HG02981 (cell line): ENCODE measurements around the gene ZBTB25.
"Not testable (repeated sequence)": the region's sequence is repeated elsewhere in the genome, so short reads cannot be mapped to it uniquely, and the experiment has no call there.

Experiments used
- ATAC-seq: cut with Tn5 transposase; IDR thresholded peaks from one replicate; pipeline ENCODE4 v1.9.1; 2021; ENCODE audit warnings: mild to moderate bottlenecking, moderate library complexity; ENCODE audit not compliant: unreplicated experiment

Gene ZBTB25

DNA sequence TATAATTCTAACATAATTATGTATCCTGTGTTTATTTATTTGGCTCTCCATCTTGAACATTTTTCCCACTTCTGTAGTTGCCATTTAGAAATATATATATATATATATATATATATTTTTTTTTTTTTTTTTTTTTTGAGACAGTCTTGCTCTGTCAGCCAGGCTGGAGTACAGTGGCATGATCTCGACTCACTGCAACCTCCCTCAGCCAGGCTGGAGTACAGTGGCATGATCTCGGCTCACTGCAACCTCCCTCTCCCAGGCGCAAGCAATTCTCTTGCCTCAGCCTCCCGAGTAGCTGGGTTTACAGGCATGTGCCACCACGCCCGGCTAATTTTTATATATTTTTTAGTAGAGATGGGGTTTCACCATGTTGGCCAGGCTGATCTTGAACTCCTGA, 14.0 kb upstream of the ZBTB25 start:
- not testable (repeated sequence) for ATAC-seq

DNA sequence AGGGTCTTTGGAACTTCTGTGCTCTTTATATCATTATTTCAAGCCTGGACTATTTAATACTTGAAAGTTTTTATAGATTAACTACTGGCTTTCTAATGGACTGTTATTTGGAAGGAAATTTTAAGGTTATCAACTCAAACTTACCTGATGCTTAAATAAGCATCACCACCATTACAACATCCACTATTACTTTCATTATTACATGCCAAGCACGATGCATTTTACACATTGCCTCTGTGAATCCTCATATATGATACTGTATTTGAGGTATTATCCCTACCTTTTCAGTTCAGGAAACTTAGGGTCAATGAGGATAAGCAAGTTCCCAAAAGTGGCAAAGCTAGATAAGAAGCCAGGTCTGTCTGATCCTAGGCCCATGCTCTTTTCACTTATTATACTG, 13.3 kb upstream of the ZBTB25 start:
- no peak for ATAC-seq

DNA sequence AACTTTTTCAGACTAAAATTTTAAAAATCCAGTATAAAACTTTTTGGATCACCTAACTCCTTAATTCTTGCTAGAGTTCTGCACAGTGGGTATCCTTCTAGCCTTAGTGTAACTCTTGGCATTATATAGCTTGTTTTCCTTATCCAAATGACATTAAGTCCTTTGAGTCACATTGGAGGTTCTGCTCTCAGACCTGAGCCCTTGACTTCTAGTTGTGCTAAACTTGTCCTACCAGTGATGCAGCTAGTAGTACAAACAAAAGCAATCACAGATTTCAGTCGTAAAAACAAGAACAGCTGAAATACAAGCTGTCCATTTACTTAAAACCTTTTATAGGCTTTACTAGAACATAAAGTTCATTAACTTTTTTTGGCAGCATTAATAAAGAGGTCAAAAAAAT, 11.4 kb upstream of the ZBTB25 start:
- ATAC-seq: no peak

DNA sequence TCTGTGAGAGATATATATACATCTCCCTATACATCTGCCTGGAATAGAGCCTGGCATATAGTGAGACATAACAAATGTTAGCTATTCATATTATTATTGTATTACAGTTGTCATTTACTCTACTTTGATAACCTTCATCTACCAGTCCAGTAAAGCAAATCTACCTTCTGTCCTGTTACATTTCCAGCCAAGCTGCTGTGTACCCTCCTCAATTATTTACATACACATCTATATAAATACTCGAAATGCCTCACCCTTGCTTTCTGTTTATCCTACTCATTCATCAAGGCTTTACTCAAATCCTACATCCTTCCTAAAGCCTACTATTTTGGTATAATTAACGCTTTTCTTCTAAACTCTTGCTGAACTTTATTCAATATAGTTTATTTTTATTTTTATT, 9.6 kb upstream of the ZBTB25 start:
- ATAC-seq: no peak

DNA sequence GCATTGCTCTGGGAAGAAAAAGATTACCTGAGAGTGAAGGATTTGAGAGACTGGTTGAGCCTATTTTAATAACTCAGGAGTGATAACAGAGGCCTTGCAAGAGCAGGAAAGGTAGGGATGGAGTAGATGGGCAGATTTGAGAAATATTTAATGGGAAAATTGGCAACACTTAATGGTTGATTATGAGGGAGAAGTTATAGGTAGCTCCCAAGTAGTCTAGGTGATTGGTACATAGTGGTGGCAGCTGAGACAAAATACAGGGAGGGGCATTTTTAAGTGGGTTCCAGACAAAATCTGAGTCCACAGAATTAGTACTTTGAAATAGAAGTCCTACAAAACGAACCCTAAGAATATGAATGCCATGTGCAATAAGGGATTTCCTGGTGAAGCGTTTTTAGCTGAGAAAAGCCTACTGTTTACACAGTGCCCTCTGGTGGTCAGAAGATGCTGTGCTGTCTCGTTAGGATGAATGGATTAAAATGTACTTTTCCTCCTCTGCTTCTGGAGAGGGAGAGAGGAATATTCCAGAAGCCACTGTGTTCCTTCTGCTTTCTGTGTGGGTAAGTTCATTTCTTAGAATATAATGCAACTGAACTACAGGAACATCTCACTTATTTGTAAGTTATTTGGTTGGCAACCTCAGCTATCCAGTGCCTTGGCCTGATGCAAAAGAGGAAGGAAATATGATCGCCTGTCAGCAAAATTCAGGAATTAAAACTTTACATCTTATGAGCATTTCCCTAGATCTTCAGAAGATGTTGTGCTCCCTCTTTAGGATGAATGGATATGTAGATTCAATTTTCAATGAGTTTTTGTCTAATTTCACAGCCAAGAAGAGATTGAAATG, 7.4 kb upstream of the ZBTB25 start:
- ATAC-seq: no peak

DNA sequence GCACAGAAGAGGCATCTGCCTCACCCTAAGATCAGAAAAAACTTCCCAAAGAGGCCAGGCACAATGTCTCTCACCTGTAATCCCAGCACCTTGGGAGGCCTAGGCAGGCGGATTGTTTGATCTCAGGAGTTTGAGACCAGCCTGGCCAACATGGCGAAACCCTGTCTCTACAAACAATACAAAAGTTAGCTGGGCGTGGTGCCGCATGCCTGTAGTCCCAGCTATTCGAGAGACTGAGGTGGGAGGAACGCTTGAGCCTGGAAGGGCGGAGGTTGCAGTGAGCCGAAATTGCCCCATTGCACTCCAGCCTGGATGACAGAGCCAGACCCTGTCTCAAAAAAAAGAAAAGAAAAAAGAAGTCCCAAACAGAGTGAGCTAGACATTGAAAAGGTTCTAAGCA, 5.4 kb upstream of the ZBTB25 start:
- ATAC-seq: no peak

DNA sequence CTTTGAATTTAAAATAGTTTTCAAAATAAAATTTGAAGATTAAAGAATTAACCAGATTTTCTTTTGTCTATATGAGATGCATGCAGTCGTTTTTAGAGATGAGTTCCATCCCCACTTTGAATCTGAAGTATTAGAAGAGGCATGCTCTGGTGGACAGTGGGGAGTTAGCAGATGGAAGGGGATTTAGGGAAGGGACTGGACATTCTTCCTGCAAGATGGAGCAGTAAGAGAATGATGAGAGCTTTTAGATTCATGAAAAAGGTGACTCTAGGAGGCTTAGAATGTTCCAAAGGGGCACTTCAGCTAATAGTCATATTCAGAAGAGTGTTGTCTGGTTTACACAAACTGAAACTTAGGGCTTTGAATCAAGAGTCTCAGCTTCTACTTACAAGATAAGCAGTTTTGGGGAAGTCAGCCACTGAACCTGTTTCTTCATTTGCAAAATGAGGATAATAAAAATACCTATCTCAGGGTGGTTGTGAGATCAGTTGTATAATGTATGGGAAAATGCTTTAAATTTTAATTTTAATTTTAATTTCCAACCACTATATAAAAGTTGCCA, 4.7 kb upstream of the ZBTB25 start:
- ATAC-seq: no peak

DNA sequence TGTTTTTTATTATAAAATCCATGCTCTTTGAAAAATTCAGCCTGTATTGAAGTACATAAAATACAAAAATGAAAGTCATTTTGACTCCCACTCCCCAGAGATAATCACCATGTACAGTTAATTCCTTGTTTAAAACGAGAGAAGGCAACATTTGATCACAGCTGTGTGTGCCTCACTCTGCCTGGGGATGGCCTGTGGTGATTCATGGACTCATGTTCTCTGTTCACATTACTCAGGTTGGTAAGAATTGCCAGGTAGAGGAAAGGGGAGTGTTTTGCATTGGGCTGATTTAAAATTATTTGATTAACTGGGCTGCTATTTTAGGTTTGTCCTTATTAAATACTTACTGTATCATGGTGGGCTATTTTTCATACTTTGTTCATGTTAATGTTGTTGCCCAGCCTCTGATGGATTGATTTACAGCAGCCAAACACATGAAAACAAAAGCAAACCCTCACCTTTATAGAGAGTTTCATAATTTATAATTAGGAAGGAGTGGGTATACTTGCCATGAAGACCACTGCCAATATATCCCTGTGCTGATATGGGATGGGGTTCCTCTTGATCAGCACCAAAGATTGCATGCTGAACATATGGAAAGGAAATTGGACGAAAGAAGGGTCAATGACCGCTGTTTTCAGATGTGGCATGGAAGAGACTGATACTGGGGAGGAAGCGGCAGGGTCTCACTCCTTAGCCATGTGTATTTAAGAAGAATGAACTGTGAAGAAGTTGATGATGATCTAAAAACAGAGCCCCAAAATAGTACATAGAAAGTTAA, 3.9 kb upstream of the ZBTB25 start:
- no peak for ATAC-seq

DNA sequence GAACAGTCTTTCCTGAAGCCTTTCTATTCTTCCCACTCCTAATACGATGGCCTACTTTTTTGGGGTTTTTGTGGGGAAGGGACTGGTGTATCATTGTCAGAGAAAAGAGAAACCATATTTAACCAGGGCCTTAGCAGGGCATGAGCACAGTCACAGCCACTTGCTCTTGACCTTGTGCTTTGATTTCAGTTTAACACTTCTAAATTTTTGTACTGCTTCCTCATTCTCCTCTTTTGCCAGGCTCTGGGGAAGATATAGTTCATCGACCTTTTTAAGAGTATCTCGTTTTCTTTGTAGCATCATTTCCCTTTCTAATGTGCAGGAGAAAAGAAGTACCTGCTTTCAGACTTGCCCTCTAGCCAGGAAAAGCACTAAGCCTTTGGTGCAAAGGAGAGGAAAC, 3.1 kb upstream of the ZBTB25 start:
- ATAC-seq: no peak

DNA sequence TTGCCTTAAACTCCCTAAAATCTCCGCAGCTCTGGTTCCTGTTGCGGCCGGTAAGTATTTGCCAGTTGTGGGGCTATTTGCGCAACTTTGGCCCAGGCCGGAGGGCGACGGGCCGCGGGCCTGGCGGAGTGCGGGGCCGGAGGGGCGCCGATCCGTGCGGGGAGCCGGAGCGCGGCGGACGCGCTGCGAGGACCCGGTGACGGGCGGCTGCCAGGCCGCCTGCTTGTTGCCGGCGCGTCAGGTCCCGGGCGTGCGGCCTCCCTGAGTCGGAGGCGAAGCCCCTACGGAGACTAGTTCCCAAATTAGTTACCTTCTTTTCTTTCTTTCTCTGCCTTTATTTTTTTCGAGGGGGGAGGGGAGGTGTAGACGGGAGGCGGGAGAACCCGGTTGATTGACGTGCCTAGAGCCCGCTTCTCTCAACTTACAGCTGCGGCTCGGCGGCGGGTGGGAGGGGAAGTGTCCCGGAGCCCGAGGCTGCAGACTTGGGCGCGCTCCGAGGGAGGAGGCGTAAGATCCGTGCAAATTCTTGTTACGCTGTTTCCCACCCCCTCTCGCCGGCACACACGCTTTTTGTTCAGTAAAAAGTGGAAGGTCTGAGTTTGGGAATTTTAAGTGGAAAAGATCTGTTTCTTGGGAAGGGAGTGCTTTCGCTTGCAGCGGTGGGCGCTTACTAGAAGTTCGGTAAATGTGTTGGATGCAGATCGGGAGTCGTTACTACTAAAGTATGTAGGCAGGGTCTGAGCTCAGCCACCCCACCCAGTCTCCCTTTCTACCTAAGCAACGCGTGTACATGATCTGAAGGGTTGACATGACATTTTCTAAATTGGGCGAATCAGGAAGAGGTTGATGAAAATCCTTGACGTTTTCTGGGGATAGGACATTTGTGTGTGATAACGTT, 1.5 kb upstream of the ZBTB25 start:
- peak; percentile 21 for ATAC-seq

DNA sequence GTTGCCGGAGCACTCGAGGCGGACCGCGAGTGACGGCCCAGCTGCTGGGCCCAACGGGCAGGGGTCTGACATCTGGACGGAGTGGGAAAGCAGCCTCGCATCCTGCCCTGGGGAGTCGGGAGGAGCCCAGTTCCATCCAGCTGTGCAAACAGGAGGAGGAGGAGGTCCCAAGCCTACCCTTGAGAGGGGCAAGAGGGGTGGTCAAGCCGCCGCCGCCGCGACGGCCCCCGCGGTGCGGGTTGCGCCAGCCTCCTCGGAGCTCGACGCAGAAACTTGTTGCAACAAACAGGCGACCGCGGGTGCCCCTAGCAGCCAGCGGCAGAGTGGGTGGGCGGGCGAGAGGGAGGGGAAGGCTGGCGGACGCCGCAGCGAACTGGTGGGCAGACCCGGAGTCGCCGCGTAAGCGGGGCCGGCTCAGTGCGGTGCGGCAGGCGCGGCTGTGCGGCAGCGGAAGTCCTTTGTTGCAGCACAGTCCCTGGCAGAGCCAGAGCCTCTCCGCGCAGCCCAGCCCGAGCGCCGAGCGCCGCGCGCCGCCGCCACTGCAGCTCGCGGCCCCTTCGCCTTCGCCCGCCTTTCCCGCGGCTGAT, 765 bp upstream of the ZBTB25 start, which contains the start of gene ZBTB1:
Gene ZBTB1 (plus strand): TSS at position 461 of the 587 bp plus-strand sequence. CDS start 16,735 bp downstream, outside the sequence.
- ATAC-seq: peak; percentile 18

DNA sequence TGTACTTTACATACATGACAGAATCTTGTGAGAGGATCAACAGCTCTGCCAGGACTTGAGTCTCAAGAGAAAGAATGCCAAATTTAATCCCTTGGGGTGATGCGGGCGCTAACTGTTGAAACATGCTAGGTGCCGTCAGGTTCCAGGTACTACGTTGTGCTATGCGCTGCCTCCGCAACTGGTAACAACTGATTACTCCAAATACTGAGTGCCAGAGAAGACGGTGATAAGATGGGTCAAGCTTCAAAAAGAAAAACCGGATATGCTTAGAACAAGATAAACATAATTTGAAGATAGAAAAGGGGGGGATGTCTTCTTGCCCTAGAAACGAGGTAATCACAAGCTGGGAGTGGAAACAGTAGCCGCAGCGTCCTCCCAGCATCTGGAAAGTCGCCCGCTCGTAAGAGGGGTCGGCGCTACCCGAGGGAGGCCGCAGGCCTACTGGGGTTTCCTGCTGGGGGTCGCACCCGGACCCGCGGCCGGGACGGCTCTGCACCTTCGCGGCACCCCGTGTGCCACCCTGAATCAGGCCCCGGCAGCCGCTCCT, 678 bp downstream of the ZBTB25 start:
- no peak for ATAC-seq

DNA sequence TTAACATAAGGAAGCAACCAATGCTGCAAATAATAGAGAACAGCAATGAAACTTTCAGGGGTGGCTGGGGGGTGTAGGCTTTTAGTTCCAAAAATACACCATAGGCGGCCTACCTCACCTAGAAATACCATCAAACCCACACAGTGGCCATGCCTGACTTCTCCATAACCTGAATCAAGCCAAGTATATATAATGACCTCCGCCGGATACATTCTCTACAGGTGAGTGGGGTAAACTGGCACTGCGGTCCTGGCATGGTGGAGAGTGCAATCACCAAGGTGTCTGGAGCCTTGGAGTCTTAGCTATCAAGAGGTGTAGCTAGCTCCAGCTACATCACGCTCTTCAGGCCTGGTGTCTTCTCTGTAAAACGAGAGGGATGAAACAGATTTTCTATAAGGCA, 1.2 kb downstream of the ZBTB25 start:
- ATAC-seq: no peak

DNA sequence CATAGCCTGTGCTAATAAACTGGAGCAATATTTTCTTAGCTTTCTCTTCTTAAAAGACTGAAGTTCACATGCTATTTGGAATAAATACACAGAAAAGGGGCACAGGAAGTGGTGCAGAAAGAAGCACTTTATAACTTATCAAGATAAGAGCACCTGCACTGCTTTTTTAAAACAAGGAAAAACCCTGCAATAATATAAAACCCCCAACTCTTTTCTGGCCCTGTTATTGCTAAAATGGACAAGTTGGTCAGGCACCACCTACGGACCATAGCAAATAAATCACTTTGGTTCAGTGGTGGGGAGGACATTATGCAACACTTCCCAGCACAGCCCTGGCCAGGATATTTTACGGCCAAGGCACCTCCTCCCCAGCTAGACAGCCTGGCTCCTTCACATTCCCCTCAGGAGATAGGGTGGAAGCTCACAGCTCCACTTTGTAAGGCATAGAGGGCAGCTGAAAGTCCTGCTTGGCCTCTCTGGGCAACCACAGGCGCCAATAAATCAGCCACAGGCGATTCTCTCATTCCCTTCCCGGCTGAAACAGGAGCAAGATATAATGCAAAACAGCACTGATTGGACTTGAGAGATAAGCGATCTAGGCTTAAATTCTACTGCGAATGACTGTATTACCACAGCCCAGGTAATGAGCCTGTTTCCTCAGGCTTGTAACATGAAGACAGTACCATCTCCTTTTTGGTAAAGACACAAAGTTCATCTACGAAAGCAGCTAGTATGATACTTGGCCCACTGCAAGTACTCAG, 2.0 kb downstream of the ZBTB25 start:
- no peak for ATAC-seq

DNA sequence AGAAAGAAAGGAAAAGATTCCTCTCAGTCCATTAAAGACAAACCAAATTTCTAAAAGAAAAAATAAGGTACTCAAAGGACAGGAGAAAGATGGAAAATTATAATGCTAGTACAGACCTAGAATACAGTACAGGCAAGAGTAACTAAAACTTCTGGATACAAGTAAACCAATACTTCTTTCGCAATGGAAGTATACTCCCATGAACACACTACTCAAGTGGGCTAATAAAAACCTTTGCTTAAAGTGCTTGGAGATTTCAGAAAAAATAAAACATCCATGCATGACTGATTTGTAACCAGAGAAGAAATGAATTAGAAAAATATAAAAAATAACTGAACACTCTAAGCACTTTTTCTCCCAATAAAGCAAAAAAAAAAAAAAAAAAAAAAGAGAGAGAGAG, 3.5 kb downstream of the ZBTB25 start:
- ATAC-seq: no peak

DNA sequence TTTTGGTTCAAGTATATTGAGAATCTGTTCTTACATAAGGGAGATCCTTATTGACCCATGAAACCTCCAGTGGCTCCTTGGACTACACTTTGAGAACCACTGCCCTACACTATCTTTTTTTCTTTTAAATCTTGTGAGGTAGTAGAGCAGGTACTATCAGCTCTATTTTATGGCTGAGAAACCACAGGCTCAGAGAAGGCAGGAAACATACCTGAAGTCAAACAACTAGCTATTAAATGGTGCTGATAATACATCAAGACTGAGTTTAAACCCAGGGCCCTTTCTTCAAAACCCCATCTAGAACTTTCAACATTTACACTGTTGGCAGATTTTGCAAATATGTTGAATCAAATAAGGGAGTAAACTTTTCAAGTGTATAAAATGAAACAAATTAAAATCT, 6.9 kb downstream of the ZBTB25 start:
- ATAC-seq: no peak

DNA sequence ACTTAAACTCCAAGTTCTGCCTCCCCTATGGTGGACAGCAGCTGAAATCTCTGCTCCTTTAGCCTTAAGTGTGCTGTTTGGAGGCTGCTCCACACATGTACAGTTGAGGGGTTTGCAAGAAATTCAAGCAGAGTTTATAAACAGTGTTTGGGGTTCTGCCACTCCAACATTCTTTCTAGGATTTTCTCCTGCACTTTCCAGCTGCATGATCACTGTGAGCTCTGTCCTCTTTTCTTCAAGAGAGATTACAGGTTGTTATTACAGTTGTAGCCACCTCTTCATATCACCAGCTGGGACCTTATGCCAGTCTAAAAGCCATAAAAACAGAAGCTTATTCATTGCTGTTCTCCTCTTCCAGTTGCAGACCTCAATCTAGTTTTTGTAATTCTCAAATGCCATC, 8.4 kb downstream of the ZBTB25 start:
- no peak for ATAC-seq

DNA sequence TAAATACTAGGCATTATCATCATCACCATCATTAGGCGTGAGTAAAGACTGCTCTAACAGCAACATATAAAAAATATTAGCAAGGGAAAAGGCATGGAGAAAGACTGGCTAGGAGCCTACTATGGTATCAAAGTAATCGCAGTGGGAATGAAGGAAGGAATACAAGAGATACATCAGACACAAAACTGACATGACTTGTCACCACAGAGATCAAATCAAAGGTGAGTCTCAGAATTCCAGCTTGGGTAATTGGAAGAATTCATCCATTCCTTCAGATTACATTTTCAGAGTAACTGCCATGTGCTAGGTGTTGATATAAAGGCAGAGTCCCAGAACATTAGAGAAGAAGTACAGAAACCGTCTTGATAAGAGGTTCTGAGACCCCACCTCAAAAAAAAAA, 10.2 kb downstream of the ZBTB25 start:
- no peak for ATAC-seq

DNA sequence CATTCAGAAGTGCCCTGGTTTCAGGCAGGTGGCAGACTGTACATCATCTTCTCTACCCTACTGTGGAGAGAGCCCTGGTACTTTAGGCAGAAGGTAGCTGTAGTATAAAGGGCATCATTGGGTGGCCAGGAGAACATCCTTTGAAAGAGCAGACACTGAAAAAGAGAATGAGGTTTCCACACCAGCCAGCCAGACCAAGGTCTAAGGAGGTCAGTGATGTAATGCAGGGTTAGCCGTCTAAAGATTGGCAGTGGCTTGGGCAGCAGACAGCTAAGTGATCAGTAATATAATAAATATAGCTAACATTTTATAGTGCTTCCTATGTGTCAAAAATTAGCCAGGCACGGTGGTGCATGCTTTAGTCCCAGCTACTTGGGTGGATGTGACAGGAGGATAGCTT, 12.0 kb downstream of the ZBTB25 start:
- no peak for ATAC-seq
